GM12878 (cell line): ENCODE data around the gene HSPB7. TPM values are rescaled to one million over a fixed set of nuclear protein-coding genes. Genes with fewer than 3 reads are reported as not detected.
A peak's percentile ranks its signal among the peaks of the same experiment; 100 is the strongest.

ENCODE experiments used
- ATAC-seq: fragments of 200-7000 bp; cut with Tn5 transposase; 3 replicates; pipeline ENCODE4 v1.9.1; 2020; ENCODE audit warnings: mild to moderate bottlenecking, moderate library complexity
- BruUV-seq: library from RNA; stranded (reverse); fragments of 400-500 nt; replicated peaks from 2 replicates; lab custom pipeline; 2021; lab: Mats Ljungman, UMichigan
- CTCF ChIA-PET: fragments of 300-600 bp; sonication (Branson Sonifier 250); formaldehyde crosslinking; extraction: SDS; loops from one replicate; lab custom pipeline; 2021; ENCODE audit warnings: inconsistent platforms; lab: Yijun Ruan, JAX
- POLR2A ChIA-PET: fragments of 350-600 bp; formaldehyde crosslinking; extraction: SDS; loops from one replicate; lab custom pipeline; 2021; ENCODE audit warnings: inconsistent platforms; lab: Charles Lee
- RAD21 ChIA-PET: fragments of 300-600 bp; sonication (Branson Sonifier 250); formaldehyde crosslinking; loops from one replicate; lab custom pipeline; 2023; ENCODE audit warnings: antibody characterized with exemption; ENCODE audit not compliant: unreplicated experiment; lab: Charles Lee
- SMC1A ChIA-PET: fragments of 300-600 bp; sonication (Branson Sonifier 250); formaldehyde crosslinking; loops from one replicate; lab custom pipeline; 2023; ENCODE audit not compliant: unreplicated experiment, uncharacterized antibody; lab: Charles Lee
- DNase-seq: peaks from one replicate; pipeline ENCODE4 v3.0.0-alpha.2; 2011; ENCODE audit warnings: low read depth, low spot score
- FAIRE-seq: peaks from 3 replicates; lab custom pipeline; 2011; peaks lifted over from hg19 to GRCh38; lab: Jason Lieb, UNC
- H2AFZ ChIP-seq: 2 replicates; pipeline ENCODE4 v1.6.0; 2011; ENCODE audit warnings: low read depth, low read length, control low read depth; ENCODE audit not compliant: control insufficient read depth
- H3K27ac ChIP-seq: 2 replicates; pipeline ENCODE4 v1.5.1; 2011; ENCODE audit warnings: control low read depth; ENCODE audit not compliant: control insufficient read depth, insufficient read depth
- H3K27me3 ChIP-seq, 2 experiments: replicated peaks in 1 of 2; 2 replicates each; pipeline versions ENCODE4 v1.6.0 to v1.6.1; 2011; ENCODE audit warnings: low read length in 1 of 2; ENCODE audit not compliant: control insufficient read depth in 2 of 2, insufficient read depth in 2 of 2
- H3K36me3 ChIP-seq, 2 experiments: 2 replicates each; pipeline ENCODE4 v1.5.1; 2011; ENCODE audit warnings: low read length in 1 of 2; ENCODE audit not compliant: control insufficient read depth in 2 of 2, insufficient read depth in 2 of 2
- H3K4me1 ChIP-seq: 2 replicates; pipeline ENCODE4 v1.6.1; 2011; ENCODE audit warnings: mild to moderate bottlenecking, low read length, moderate library complexity, mixed read lengths; ENCODE audit not compliant: control insufficient read depth, insufficient read depth
- H3K4me2 ChIP-seq: 2 replicates; pipeline ENCODE4 v1.6.0; 2011; ENCODE audit warnings: control low read depth; ENCODE audit not compliant: control insufficient read depth, insufficient read depth
- H3K4me3 ChIP-seq: fragments of 200-600 bp; sonication (generic); 2 replicates; pipeline ENCODE4 v1.5.1; 2016
- H3K79me2 ChIP-seq: 2 replicates; pipeline ENCODE4 v1.6.0; 2011; ENCODE audit warnings: low read length; ENCODE audit not compliant: control insufficient read depth, insufficient read depth
- H3K9ac ChIP-seq: 2 replicates; pipeline ENCODE4 v1.8.0; 2011; ENCODE audit warnings: low read length, control low read depth, mixed read lengths; ENCODE audit not compliant: control insufficient read depth, insufficient read depth
- H3K9me3 ChIP-seq: replicated peaks from 3 replicates; pipeline ENCODE4 v1.5.1; 2011; ENCODE audit warnings: mild to moderate bottlenecking, low read length; ENCODE audit not compliant: control insufficient read depth, insufficient read depth
- H4K20me1 ChIP-seq: 2 replicates; pipeline ENCODE4 v1.6.0; 2011; ENCODE audit not compliant: control insufficient read depth, insufficient read depth
- JUNB ChIP-seq: IDR thresholded peaks from 2 replicates; pipeline ENCODE4 v1.6.1; 2016; ENCODE audit warnings: antibody characterized with exemption, mild to moderate bottlenecking
- LARP7 ChIP-seq: fragments of 450-650 bp; IDR thresholded peaks from 2 replicates; pipeline ENCODE4 v1.6.1; 2017; ENCODE audit warnings: mild to moderate bottlenecking
- NFXL1 ChIP-seq: fragments of 450-650 bp; IDR thresholded peaks from 2 replicates; pipeline ENCODE4 v1.6.1; 2017; ENCODE audit warnings: antibody characterized with exemption, mild to moderate bottlenecking, borderline replicate concordance
- RBBP5 ChIP-seq: fragments of 200-600 bp; sonication (generic); conservative IDR thresholded peaks from 2 replicates; pipeline ENCODE4 v1.6.1; 2016
- SREBF2 ChIP-seq: IDR thresholded peaks from 2 replicates; pipeline ENCODE4 v1.6.1; 2012; ENCODE audit warnings: mild to moderate bottlenecking, low read length
- TCF12 ChIP-seq: IDR thresholded peaks from 2 replicates; pipeline ENCODE4 v1.6.1; 2011; ENCODE audit warnings: low read depth, mild to moderate bottlenecking, low read length
- ZNF592 ChIP-seq: fragments of 450-650 bp; IDR thresholded peaks from 2 replicates; pipeline ENCODE4 v1.6.1; 2017; ENCODE audit warnings: mild to moderate bottlenecking, moderate library complexity
- ZSCAN29 ChIP-seq: fragments of 450-650 bp; IDR thresholded peaks from 2 replicates; pipeline ENCODE4 v1.6.1; 2017; ENCODE audit warnings: mild to moderate bottlenecking, moderate library complexity
- WGBS: methylation state at CpG from one replicate; pipeline ENCODE4 v1.1.6; 2016; ENCODE audit warnings: low lambda C conversion rate; ENCODE audit not compliant: insufficient replicate concordance, insufficient coverage; ENCODE audit errors: missing lambda C conversion rate; 5-methylcytosine and 5-hydroxymethylcytosine counted together
- in situ Hi-C: fragments of 300-500 bp; cut with MboI; formaldehyde crosslinking; loops from 9 replicates; pipeline ENCODE4 v1.14.3; 2018; ENCODE audit warnings: mixed read lengths
- intact Hi-C: fragments of 100-400 bp; cut with micrococcal nuclease; formaldehyde crosslinking; loops from one replicate; pipeline ENCODE4 v1.14.2; 2022; ENCODE audit not compliant: unreplicated experiment
- polyA plus RNA-seq, 11 experiments: library from polyadenylated mRNA; depleted of rRNA in 4 of 11; unstranded in 6 of 11; stranded (reverse) in 5 of 11; fragments of >200 nt; fragmentation: Nextera tagmentation in 4 of 11; fragmentation: Illumina TruSeq in 1 of 11; extraction: Ambion mirVana in 4 of 11; extraction: Trizol in 1 of 11; gene quantifications; 1 replicate in 1 of 11; 2 replicates in 10 of 11; pipeline versions ENCODE4 v1.2.1 to v1.2.3, GENCODE V29; 2011 to 2016; ENCODE audit warnings: inconsistent platforms in 2 of 11, missing spikeins in 2 of 11, low read depth in 1 of 11
- total RNA-seq, 4 experiments: library from RNA; depleted of rRNA in 3 of 4; stranded (reverse); fragments of >200 nt in 3 of 4; fragmentation: Illumina TruSeq in 1 of 4; extraction: Trizol in 1 of 4; gene quantifications; 2 replicates each; pipeline versions ENCODE4 v1.2.1 to v1.2.3, GENCODE V29; 2013 to 2021

Gene HSPB7
- total and polyA plus RNA-seq, 10 of the 15 experiments (the other 5 are each of a cell fraction or from before 2014, with no cell fraction given): 0.34 TPM; not detected in 9

- peaks cover 0 to 2% of the 10 kb centered on the region in 2 experiments; a peak in 2 of 4 replicates for H3K27me3 ChIP-seq
- ChIA-PET CTCF (interaction anchor here (1.3 kb wide), 1 partner anchor 13 kb away, joined by 5 read pairs; no protein-coding TSS in a partner anchor), POLR2A (interaction anchor here (0.6 to 1.3 kb wide), 2 partner anchors 9 to 333 kb away, joined by 3 read pairs; no protein-coding TSS in a partner anchor), RAD21 (interaction anchor here (1.3 kb wide), 1 partner anchor 9 kb away, joined by 4 read pairs; no protein-coding TSS in a partner anchor), SMC1A (no interaction called here)
- no peak overlapping the region for H3K9ac ChIP-seq
- no peak overlapping the region for H3K27ac ChIP-seq
- no TSS peak for BruUV-seq
- H3K4me2 ChIP-seq: no peak overlapping the region
- WGBS: 0% methylated on average over 7 of the region's 7 CpGs
- H3K9me3 ChIP-seq: no peaks in the 10 kb centered on the region
- H4K20me1 ChIP-seq: no peaks in the 10 kb centered on the region
- H3K36me3 ChIP-seq: no peaks in the 10 kb centered on the region
- no peak overlapping the region for H2AFZ ChIP-seq
- FAIRE-seq (no peak), DNase-seq (no peak)
- intact Hi-C loops: no loop called here
- TF ChIP-seq JUNB: no peak
- TF ChIP-seq RBBP5: no peak
- no peak for TF ChIP-seq LARP7
- TF ChIP-seq ZNF592: no peak
- TF ChIP-seq TCF12: no peak
- no peak for TF ChIP-seq ZSCAN29
- no peak for TF ChIP-seq NFXL1
- TF ChIP-seq SREBF2: no peak
- TF ChIP-seq, all 136 proteins: peak for 0
- in situ Hi-C loops: no loop called here
- no peak overlapping the region for H3K4me3 ChIP-seq
- no peaks in the 10 kb centered on the region for H3K4me1 ChIP-seq
- H3K79me2 ChIP-seq: no peaks in the 10 kb centered on the region
- peak; percentile 28; the same call in 1 of the 3 replicates for ATAC-seq
Observed at GRCh38 chr1:16023050-16023653, 5.3 kb upstream of the HSPB7 start.
